ENCODE results near the gene MDM4. TPM values are rescaled to one million over a fixed set of nuclear protein-coding genes. Genes with fewer than 3 reads are reported as not detected.

The MDM4 gene
- total RNA-seq, 4 donors from 2014 or later: 13.2 to 62.8 (median 23.8) TPM

Small RNAs within 50 kb of the gene (small RNA-seq; reads per million reads assigned to genes)
- 24.9 to 207 (median 109) reads per million in 4 donors for gene RNA5SP74

Other genes starting within 250 kb of the MDM4 start
- 10 to 100 TPM in 3 of 4 donors, 1 to 10 TPM in 1; 7.4 to 40.6 (median 18.3) TPM for gene PLEKHA6, start 156.5 kb upstream of the MDM4 start, total RNA-seq
- gene PPP1R15B, start 104.6 kb upstream of the MDM4 start, total RNA-seq: 10 to 100 TPM; 29.5 to 42.3 (median 34.0) TPM
- gene PIK3C2B, start 21.6 kb upstream of the MDM4 start, total RNA-seq: 10 to 100 TPM; 19.4 to 40.2 (median 21.3) TPM
- 1 to 10 TPM in 3 of 4 donors, under 1 TPM in 1; 0.18 to 1.8 (median 1.5) TPM for gene LRRN2, start 169.3 kb downstream of the MDM4 start, total RNA-seq

Measured in esophagus squamous epithelium (tissue), 4 donors.